Activated CD8-positive, alpha-beta memory T cell treated with anti-CD3 and anti-CD28 coated beads, Interleukin-2, amount 50 U/mL, for 4 hours (primary cell): ENCODE results near the gene TUBB4B.
A peak's percentile ranks its signal among the peaks of the same experiment; 100 is the strongest.

Source experiments
- DNase-seq: peaks from one replicate; pipeline ENCODE4 v3.0.0-alpha.2; 2020

The TUBB4B gene

GRCh38 chr9:137240841-137241489 lies at the start of gene TUBB4B:
TUBB4B (plus strand) TSS chr9:137241287; CDS start chr9:137241361, 74 bp downstream.
- DNase-seq = peak; percentile 94

DNA sequence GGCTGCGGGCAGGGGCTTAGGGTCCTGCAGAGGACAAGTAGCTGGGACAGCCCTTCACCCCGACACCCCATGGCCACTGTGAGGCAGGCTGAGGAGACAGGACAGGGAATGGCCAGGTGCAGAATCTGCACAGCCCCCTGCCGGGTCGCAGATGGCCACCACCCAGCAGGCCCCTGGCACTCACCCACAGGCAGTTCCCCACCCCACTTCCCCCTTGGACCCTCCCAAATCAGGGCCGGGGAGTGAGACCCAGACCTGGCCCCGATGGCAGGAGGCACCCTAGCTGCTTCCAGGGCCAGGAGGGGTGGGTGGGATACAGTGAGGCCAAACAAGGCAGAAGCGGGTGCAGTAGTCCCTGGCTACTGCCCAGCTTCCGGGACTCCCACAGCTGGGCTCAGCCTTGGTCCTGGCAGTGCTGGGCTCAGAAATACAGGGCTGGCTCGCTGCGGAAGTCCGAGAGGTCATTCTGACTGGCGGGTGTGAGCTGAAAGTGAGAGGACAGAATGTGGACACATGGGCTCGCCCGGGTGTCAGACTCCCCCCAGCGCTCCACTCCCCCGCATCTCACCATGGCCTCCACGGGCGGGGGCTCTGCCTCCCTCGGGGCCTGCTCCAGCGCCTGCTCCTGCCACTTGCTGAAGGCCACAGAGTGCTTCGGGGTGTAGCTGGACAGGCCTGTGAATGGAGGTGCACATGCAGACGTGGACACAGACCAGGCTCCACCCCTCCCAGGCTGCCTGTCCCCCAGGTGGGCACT lies 49.2 kb upstream of the TUBB4B start:
- no peak for DNase-seq

DNA sequence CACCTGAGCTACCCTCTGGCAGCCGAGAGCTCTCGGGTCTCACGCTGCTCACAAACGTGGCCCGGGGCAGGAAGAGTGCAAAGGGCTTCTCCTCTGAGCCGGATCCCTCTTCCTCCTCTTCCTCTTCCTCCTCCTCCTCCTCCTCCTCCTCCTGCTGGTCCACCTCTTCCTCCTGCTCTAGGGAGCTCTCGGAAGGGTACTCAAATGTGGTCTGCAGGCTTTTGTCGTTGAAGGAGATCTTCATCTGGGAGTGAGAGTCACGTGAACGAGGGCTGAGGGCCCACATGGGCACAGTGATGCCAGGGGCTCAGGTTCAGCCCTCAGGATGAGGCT lies 48.7 kb upstream of the TUBB4B start:
- DNase-seq = no peak

- DNase-seq = no peak
Measured at GRCh38 chr9:137192859-137193258, 48.2 kb upstream of the TUBB4B start.

GRCh38 chr9:137193771-137194170 lies 47.3 kb upstream of the TUBB4B start:
- no peak for DNase-seq

- no peak for DNase-seq
Measured at GRCh38 chr9:137194388-137194787, 46.7 kb upstream of the TUBB4B start.

DNA sequence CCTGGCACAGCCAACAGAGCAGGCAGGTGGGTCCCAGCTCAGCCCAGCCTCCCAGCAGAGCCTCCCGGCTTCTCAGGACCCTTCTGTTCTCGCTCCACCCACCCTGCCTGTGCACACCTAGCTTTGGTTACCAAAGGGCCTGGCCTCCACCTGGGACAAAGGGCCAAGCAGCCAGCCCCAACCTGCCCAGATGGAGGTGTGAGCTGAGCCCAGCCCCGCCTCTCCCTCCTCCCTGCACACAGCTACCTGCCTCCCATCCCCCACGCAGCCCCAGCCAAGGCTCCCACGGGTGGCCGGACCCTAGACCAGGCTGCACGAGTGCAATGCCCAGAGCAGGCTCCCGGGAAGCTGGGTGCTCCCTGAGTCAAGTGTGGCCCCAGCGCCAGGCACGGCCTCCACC lies 46.2 kb upstream of the TUBB4B start:
- DNase-seq = no peak

DNA sequence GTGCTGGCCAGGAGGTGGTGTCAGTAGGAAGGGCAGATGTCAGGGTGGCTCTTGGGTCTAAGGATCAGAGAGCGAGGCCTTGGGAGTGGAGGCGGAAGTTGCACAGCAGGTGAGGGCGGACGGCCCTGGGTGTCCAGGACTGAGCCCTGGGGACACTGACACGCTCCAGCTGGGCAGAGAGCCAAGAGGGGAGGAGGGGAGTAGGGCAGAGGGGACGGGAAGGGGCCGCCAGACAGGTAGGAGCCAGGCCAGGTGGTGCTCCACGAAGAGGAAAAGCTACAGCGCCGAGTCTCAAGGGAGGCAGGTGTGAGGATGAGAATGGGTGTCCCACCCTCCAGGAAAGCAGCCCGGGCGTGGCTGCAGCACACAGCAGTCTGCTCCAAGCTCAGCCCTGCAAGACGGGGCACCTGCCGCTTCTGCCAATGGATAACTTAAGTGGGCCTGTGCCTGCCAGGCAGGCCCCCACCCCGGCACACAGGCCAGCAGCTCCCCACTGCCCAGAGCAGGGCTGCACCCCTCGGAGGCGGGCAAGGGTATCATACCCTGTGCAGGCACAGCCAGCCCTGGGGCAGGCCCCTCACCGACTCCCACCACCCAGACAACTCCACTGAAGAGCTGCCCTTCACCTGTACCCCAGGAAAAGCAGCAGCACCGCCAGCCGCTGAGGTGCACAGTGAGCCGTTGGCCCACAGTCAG lies 45.4 kb upstream of the TUBB4B start:
- no peak for DNase-seq

GRCh38 chr9:137198051-137198901 lies 42.8 kb upstream of the TUBB4B start:
- DNase-seq = no peak

DNA sequence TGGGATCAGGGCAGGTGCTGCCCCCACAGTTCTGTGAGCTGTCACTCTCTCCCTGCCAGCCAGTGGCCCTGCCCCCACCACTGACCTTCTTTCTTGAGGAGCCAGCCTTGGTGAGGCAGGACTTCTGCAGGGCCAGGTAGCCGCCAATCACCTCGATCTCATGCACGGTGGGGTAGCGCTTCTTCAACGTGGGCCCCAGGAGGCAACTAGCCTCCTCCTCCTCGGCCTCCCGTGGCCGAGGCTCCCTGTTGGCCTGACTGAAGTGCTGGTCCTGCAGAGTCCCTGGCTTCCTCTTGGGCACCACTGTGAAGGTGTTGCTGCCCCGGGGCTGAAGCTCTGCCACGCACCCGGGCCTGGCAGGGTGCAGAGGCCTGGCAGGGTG lies 42.2 kb upstream of the TUBB4B start:
- DNase-seq = no peak

GRCh38 chr9:137199411-137200121 lies 41.5 kb upstream of the TUBB4B start:
- no peak for DNase-seq

DNA sequence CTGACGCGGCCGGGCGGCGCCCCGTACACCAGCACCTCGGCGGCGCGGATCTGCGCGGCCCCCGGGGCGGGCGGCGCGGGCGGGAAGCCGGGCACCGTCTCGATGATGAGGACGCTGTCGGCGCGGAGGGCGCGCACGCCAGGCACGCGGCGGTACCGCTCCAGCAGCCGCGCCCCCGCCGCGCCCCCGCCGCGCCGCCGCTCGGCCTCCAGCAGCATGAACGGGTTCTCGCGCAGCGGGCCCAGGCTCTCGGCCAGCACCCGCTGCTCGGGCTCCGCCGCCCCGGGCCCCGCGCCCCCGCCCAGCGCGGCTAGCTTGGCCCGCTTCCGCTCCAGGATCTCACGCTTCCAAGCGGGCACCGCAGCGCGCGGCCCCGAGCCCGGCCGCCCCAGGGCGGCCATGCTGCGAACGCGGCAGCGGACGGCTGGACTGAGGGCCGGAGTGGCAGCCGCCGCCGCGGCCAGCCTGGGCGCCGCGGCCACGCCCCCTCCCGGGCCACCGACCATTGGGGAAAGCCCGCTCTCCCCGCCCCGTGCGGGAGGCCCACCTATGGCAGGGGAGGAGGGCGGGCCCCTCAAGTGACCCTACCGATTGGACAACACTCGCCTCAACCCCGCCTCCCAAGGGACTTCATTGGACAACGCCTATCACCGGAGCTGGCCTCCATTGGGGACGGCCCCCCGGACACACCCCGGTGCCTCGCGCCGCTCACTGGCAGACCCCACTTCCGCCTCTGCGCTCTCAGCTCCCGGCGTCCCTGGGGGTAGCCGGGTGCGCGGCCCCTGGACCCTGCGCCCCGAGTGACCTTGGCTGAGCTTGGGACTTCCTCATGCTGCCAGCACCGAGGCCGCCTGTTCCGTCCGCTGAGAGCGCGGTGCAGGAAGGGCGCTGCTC lies 40.5 kb upstream of the TUBB4B start, which contains the start of gene TPRN:
Gene TPRN (minus strand): TSS at position 431 of the 894 bp plus-strand sequence. CDS start 30 bp downstream, at position 401.
- DNase-seq = peak; percentile 98

GRCh38 chr9:137201205-137201868 lies 39.8 kb upstream of the TUBB4B start:
- DNase-seq = no peak

DNA sequence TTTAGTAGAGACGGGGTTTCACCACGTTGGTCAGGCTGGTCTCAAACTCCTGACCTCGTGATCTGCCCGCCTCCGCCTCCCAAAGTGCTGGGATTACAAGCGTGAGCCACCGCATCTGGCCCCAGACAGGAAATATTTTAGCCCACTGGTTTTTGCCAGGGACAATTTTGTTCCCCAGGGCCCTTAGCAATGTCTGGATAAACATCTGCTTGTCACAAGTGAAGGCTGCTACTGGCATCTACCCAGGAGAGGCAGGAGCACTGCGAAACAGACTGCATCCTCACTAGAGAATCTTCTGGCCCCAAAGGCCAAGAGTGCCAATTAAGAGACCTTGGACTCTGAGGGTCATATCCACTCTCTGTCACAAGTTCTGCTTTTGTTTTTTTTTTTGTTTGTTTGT lies 38.1 kb upstream of the TUBB4B start:
- no peak for DNase-seq

- DNase-seq = no peak
Measured at GRCh38 chr9:137204731-137205125, 36.4 kb upstream of the TUBB4B start.

- peak; percentile 94 for DNase-seq
Measured at GRCh38 chr9:137205126-137206069, 35.7 kb upstream of the TUBB4B start, which contains the start of the genes NDOR1 and TMEM203. NDOR1 (plus strand) TSS chr9:137205700; CDS start chr9:137205778, 78 bp downstream. TMEM203 (minus strand) TSS chr9:137205648; CDS start chr9:137205414, 234 bp downstream.

DNA sequence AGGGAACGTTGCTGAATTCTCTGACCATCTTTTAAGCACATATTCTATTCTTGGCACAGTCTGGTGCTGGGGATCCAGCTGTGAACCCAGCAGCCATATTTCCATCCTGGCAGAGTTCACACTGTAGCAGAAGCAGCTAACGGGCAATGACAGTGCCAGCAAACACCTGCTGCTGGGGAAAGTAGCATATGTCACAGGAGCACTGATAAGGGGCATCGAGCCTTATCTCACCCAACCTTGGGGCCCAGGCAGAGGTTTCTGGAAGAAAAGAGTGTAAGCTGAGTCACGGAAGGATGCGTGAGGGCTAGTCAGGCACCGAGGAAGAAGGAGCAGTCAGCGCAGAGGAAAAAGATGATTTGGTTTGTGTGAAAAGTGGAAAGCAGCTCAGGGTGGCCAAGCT lies 34.5 kb upstream of the TUBB4B start:
- DNase-seq = no peak

DNA sequence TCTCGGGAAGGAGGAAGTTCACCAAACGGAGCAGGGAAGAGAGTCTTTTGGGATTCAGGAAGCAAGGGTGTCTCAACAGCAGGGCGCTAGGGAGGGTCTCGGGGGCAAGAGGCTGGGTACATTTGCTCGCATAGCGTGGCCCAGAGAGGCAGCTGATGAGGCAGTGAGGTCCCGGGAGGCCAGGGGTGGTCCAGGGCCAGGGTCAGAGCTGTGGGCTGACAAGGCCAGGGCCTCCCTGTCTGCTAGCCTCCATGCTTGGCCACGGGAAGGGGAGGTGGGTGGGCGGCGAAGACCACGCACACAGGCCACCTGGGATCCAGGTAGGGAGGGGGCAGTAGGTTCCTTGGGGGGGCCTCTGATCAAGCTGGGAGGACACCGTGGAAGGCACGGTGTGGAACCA lies 29.6 kb upstream of the TUBB4B start:
- DNase-seq = no peak

- no peak for DNase-seq
Measured at GRCh38 chr9:137212520-137212919, 28.6 kb upstream of the TUBB4B start.
